Measurements from ENCODE around the gene ATRAID.

GRCh38 chr2:27222407-27222806 is 10.6 kb downstream of the ATRAID start:
- TF ChIP-seq CTCF (IDR thresholded peaks at IDR 0.05) (no peak), EP300 (IDR thresholded peaks at IDR 0.05) (no peak), POLR2AphosphoS5 (IDR thresholded peaks at IDR 0.05) (no peak), POLR2A (IDR thresholded peaks at IDR 0.05; ENCODE audit: low read depth) (no peak)

Measured in esophagus muscularis mucosa (tissue), 4 donors.